Activated B cell treated with CpG ODN at 0.5 μM for 24 hours (primary cell): ENCODE results near the gene SLC25A28. TPM values are rescaled to one million over a fixed set of nuclear protein-coding genes. Genes with fewer than 3 reads are reported as not detected.
"Not testable (repeated sequence)": the region's sequence is repeated elsewhere in the genome, so short reads cannot be mapped to it uniquely, and the experiment has no call there.

Source experiments
- ATAC-seq: fragments of 200-7000 bp; cut with Tn5 transposase; one replicate; pipeline ENCODE4 v1.10.0; 2021; ENCODE audit warnings: low read depth, mild to moderate bottlenecking, moderate library complexity
- CTCF ChIA-PET: fragments of 350-600 bp; sonication (Branson Sonifier 250); formaldehyde crosslinking; loops from one replicate; lab custom pipeline; 2021; ENCODE audit warnings: antibody characterized with exemption; lab: Charles Lee
- POLR2A ChIA-PET: fragments of 350-600 bp; sonication (Branson Sonifier 250); formaldehyde crosslinking; loops from one replicate; lab custom pipeline; 2021; ENCODE audit warnings: antibody characterized with exemption; lab: Charles Lee
- DNase-seq: peaks from one replicate; pipeline ENCODE4 v3.0.0; 2022
- H3K27ac Mint-ChIP-seq: one replicate; pipeline ENCODE4 v1.8.0; 2020; ENCODE audit warnings: mixed read lengths
- H3K27me3 Mint-ChIP-seq: one replicate; pipeline ENCODE4 v1.8.0; 2021; ENCODE audit warnings: mixed read lengths
- H3K36me3 Mint-ChIP-seq: one replicate; pipeline ENCODE4 v1.8.0; 2021; ENCODE audit warnings: low read depth, mixed read lengths
- H3K4me1 Mint-ChIP-seq: one replicate; pipeline ENCODE4 v1.8.0; 2021; ENCODE audit warnings: mixed read lengths
- H3K4me3 Mint-ChIP-seq: one replicate; pipeline ENCODE4 v1.8.0; 2020; ENCODE audit warnings: mild to moderate bottlenecking, mixed read lengths
- H3K9me3 Mint-ChIP-seq: one replicate; pipeline ENCODE4 v1.8.0; 2020; ENCODE audit warnings: mixed read lengths
- intact Hi-C: fragments of 100-400 bp; cut with micrococcal nuclease; formaldehyde crosslinking; loops from one replicate; pipeline ENCODE4 v1.15.1; 2024
- total RNA-seq: library from RNA; stranded (reverse); gene quantifications from 2 replicates; pipeline ENCODE4 v1.2.3, GENCODE V29; 2022
- TF ChIP-seq, protein P1 (sequence below): fragments of 200-600 bp; IDR thresholded peaks from one replicate; pipeline ENCODE4 v1.8.0; 2022; ENCODE audit warnings: antibody characterized with exemption, mild to moderate bottlenecking

Gene SLC25A28
- total RNA-seq, 1 donor from 2014 or later = 47.5 TPM

DNA sequence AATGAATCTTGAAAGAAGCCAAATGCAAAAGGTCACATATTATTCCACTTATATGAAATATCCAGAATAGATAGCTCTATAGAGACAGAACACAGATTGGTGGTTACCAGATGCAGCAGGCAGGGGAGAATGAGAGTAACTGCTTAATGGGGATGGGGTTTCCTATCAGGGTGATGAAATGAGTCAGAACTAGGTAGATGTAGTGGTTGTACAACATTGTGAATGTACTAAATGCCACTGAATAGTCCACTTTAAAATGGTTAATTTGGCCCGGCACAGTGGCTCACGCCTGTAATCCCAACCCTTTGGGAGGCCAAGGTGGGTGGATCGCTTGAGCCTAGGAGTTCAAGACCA is 9.4 kb upstream of the SLC25A28 start:
- Mint-ChIP-seq H3K9me3 (no peaks in the 10 kb centered on the region), H3K36me3 (no peaks in the 10 kb centered on the region), H3K4me1 (no peaks in the 10 kb centered on the region), H3K27me3 (peaks cover 20% of the 10 kb centered on the region), H3K4me3 (no peak overlapping the region), H3K27ac (no peak overlapping the region)
- no peak for ATAC-seq
- intact Hi-C loops = no loop called here
- TF ChIP-seq, protein P1, sequence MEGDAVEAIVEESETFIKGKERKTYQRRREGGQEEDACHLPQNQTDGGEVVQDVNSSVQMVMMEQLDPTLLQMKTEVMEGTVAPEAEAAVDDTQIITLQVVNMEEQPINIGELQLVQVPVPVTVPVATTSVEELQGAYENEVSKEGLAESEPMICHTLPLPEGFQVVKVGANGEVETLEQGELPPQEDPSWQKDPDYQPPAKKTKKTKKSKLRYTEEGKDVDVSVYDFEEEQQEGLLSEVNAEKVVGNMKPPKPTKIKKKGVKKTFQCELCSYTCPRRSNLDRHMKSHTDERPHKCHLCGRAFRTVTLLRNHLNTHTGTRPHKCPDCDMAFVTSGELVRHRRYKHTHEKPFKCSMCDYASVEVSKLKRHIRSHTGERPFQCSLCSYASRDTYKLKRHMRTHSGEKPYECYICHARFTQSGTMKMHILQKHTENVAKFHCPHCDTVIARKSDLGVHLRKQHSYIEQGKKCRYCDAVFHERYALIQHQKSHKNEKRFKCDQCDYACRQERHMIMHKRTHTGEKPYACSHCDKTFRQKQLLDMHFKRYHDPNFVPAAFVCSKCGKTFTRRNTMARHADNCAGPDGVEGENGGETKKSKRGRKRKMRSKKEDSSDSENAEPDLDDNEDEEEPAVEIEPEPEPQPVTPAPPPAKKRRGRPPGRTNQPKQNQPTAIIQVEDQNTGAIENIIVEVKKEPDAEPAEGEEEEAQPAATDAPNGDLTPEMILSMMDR = no peak
- no peak for DNase-seq
- ChIA-PET POLR2A (no interaction called here), CTCF (no interaction called here)

DNA sequence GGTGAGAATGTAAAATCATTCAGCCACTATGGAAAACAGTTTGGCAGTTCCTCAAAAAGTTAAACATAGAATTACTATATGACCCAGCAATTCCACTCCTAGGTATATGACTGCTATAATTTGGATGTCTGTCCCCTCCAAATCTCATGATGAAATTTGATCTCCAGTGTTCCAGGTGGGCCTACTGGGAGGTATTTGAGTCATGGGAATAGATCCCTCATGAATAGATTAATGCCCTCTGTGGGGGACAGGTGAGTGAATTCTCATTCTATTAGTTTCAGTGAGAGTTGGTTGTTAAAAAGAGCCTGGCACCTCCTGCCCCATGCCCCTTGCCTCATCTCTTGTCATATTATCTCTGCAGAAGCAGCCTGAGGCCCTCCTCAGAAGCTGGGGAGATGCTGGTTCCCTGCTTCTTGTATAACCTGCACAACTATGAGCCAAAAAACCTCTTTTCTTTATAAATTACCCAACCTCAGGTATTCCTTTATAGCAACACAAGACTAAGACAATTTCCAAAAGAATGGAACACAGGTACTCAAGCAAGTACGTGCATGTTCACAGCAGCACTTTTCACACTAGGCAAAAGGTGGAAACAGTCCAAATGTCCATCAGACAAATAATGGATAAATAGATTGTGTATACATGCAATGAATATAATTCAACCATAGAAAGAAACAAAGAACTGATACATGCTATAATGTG is 8.8 kb upstream of the SLC25A28 start:
- Mint-ChIP-seq H3K27ac (no peak overlapping the region), H3K9me3 (no peaks in the 10 kb centered on the region), H3K27me3 (peaks cover 15% of the 10 kb centered on the region), H3K4me3 (no peak overlapping the region), H3K36me3 (no peaks in the 10 kb centered on the region), H3K4me1 (no peaks in the 10 kb centered on the region)
- DNase-seq = no peak
- POLR2A ChIA-PET = interaction anchor here (0.6 kb wide), 1 partner anchor 401 kb away, joined by 11 read pairs; no protein-coding TSS in a partner anchor
- TF ChIP-seq, protein P1 = no peak
- CTCF ChIA-PET = no interaction called here
- no peak for ATAC-seq
- intact Hi-C loops = no loop called here

DNA sequence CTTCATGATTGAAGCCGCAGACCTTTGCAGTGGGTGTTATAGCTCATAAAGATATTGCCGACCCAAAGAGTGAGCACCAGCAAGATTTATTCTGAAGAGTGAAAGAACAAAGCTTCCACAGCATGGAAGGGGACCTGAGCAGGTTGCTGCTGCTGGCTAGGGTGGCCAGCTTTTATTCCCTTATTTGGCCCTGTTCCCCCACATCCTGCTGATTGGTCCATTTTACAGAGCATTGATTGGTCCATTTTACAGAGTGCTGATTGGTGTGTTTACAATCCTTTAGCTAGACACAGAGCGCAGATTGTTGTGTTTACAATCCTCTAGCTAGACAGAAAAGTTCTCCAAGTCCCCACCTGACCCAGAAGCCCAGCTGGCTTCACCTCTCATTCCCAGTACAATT is 4.9 kb upstream of the SLC25A28 start:
- H3K27me3 Mint-ChIP-seq, ATAC-seq, H3K4me3 Mint-ChIP-seq, H3K27ac Mint-ChIP-seq, H3K9me3 Mint-ChIP-seq, intact Hi-C loops, H3K36me3 Mint-ChIP-seq, POLR2A ChIA-PET, DNase-seq: not testable (repeated sequence)
- H3K4me1 Mint-ChIP-seq = peaks cover 16% of the 10 kb centered on the region
- CTCF ChIA-PET = interaction anchor here (1.0 kb wide), 1 partner anchor 13 kb away, joined by 3 read pairs; no protein-coding TSS in a partner anchor

DNA sequence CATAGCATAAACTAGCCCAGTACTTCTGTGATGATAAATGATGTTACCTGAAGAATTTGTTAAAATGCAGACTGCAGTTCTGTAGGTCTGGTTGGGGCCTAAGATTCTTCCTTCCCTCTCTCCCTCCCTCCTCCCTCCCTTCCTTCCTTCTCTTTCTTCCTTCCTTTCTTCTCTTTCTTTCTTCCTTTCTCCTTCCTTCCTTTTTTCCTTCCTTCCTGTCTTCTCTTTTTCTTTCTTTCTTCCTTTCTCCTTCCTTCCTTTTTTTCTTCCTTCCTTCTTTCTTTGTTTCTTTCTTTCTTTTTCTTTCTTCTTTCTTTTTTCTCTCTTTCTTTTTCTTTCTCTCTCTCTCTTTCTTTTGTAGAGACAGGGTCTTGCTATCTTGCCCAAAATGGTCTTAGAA is 3.7 kb upstream of the SLC25A28 start:
- H3K4me3 Mint-ChIP-seq = no peak overlapping the region
- CTCF ChIA-PET = no interaction called here
- TF ChIP-seq, protein P1 = no peak
- H3K36me3 Mint-ChIP-seq = no peaks in the 10 kb centered on the region
- DNase-seq = no peak
- peaks cover 22% of the 10 kb centered on the region for H3K4me1 Mint-ChIP-seq
- intact Hi-C loops = loop anchor here (5.0 kb wide), 1 partner anchor 563 kb away; the partner anchor contains the start of gene ERLIN1
- H3K9me3 Mint-ChIP-seq = no peaks in the 10 kb centered on the region
- H3K27me3 Mint-ChIP-seq = no peaks in the 10 kb centered on the region
- H3K27ac Mint-ChIP-seq = no peak overlapping the region
- POLR2A ChIA-PET = no interaction called here
- no peak for ATAC-seq

DNA sequence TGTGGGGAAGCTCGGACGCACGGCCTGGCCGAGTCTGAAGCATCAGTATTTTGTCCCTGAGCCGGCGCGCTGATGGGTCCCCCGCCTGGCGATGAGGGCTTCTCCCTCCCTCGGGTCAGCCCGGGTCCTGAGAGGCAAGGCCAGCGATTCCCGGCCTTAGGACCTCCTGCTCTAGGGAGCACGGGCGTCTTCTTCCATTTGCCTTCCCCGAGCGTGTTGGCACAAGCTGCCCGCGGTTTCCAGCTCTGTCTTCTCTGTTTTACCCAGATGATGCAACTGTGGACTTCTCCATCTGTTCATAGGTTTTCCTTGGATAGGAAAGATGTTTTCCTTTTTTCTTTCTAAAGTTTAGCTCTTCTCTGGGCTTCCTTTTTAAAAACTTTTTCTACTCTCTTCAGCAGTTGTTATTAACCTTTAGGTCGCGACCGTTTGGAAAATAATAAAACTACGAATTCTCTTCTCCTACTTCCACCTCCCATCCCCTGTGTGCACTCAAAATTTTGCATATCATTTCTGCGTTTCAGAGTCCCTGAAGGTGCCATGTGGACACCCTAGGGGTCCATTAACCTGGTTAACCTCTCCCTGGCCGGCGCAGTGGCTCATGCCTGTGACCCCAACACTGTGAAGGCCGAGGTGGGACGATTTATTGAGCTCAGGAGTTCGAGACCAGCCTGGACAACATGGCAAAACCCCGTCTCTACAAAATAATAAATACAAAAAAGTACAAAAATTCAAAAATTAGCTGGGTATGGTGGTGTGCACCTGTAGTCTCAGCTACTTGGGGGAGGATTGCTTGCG is 1.4 kb upstream of the SLC25A28 start:
- CTCF ChIA-PET = interaction anchor here (1.0 to 2.9 kb wide), 5 partner anchors 9 to 186 kb away, joined by 4 to 10 read pairs (median 6); no protein-coding TSS in a partner anchor
- peak overlapping the region; percentile 92 for H3K4me3 Mint-ChIP-seq

More for the DNA sequence above, 1.4 kb upstream of the SLC25A28 start:
- Mint-ChIP-seq H3K4me1 (peaks cover 44% of the 10 kb centered on the region), H3K27me3 (no peaks in the 10 kb centered on the region), H3K27ac (peak overlapping the region; percentile 95), H3K9me3 (no peaks in the 10 kb centered on the region), H3K36me3 (peaks cover under 1% of the 10 kb centered on the region)
- TF ChIP-seq, protein P1 = no peak
- DNase-seq (no peak), ATAC-seq (no peak)
- POLR2A ChIA-PET = interaction anchor here (1.1 to 4.3 kb wide), 4 partner anchors 38 to 191 kb away, joined by 6 to 33 read pairs (median 17); partner anchors contain the start of genes COX15, CUTC, ENTPD7 and GOT1
- intact Hi-C loops = loop anchor here (2.0 to 5.0 kb wide), 2 partner anchors 566 to 1175 kb away; partner anchors contain the start of genes ERLIN1 and HPS1
